GM21717 (cell line): ENCODE measurements around the gene SORCS2.

Source experiments
- ATAC-seq: cut with Tn5 transposase; IDR thresholded peaks from one replicate; pipeline ENCODE4 v1.9.1; 2021; ENCODE audit warnings: mild to moderate bottlenecking, moderate library complexity; ENCODE audit not compliant: unreplicated experiment

Gene SORCS2

GRCh38 chr4:7299010-7299907 lies 106.9 kb downstream of the SORCS2 start:
- ATAC-seq = no peak

- ATAC-seq = no peak
These were observed 107.8 kb downstream of the SORCS2 start for GRCh38 chr4:7299908-7300710.

- ATAC-seq = no peak
These were observed 108.4 kb downstream of the SORCS2 start for GRCh38 chr4:7300711-7301095.

GRCh38 chr4:7301126-7301785 lies 108.9 kb downstream of the SORCS2 start:
- no peak for ATAC-seq

GRCh38 chr4:7301846-7302630 lies 109.7 kb downstream of the SORCS2 start:
- no peak for ATAC-seq

GRCh38 chr4:7302781-7303404 lies 110.6 kb downstream of the SORCS2 start:
- no peak for ATAC-seq

GRCh38 chr4:7303561-7303960 lies 111.2 kb downstream of the SORCS2 start:
- ATAC-seq = no peak

GRCh38 chr4:7304436-7304835 lies 112.1 kb downstream of the SORCS2 start:
- ATAC-seq = no peak

- ATAC-seq = no peak
These were observed 114.0 kb downstream of the SORCS2 start for GRCh38 chr4:7306021-7306965.

GRCh38 chr4:7306986-7307385 lies 114.6 kb downstream of the SORCS2 start:
- ATAC-seq = no peak

GRCh38 chr4:7307394-7308099 lies 115.2 kb downstream of the SORCS2 start:
- no peak for ATAC-seq

GRCh38 chr4:7309181-7309580 lies 116.8 kb downstream of the SORCS2 start:
- ATAC-seq = no peak

- no peak for ATAC-seq
These were observed 117.5 kb downstream of the SORCS2 start for GRCh38 chr4:7309636-7310390.

GRCh38 chr4:7310451-7310850 lies 118.1 kb downstream of the SORCS2 start:
- no peak for ATAC-seq

- no peak for ATAC-seq
These were observed 118.9 kb downstream of the SORCS2 start for GRCh38 chr4:7311205-7311604.

- ATAC-seq = no peak
These were observed 120.4 kb downstream of the SORCS2 start for GRCh38 chr4:7312691-7313090.

GRCh38 chr4:7313347-7313811 lies 121.0 kb downstream of the SORCS2 start:
- ATAC-seq = no peak

GRCh38 chr4:7313991-7314390 lies 121.7 kb downstream of the SORCS2 start:
- ATAC-seq = no peak
